Colonic mucosa (tissue), 4 donors: ENCODE data around the gene GALNT1. TPM values are rescaled to one million over a fixed set of nuclear protein-coding genes. Genes with fewer than 3 reads are reported as not detected.

Source experiments
- DNase-seq: peaks from one replicate; pipeline ENCODE4 v3.0.0-alpha.2; 2020
- H3K27ac ChIP-seq: fragments of 200-600 bp; one replicate; pipeline ENCODE4 v1.8.0; 2021
- H3K27me3 ChIP-seq: fragments of 200-600 bp; one replicate; pipeline ENCODE4 v1.8.0; 2021
- H3K36me3 ChIP-seq: fragments of 200-600 bp; one replicate; pipeline ENCODE4 v1.8.0; 2021
- H3K4me1 ChIP-seq: fragments of 200-600 bp; one replicate; pipeline ENCODE4 v1.8.0; 2021; ENCODE audit warnings: mild to moderate bottlenecking
- H3K4me3 ChIP-seq: fragments of 200-600 bp; one replicate; pipeline ENCODE4 v1.8.0; 2021
- H3K9ac ChIP-seq, 2 donors: one replicate each; pipeline ENCODE4 v1.7.0; 2013; ENCODE audit warnings: control low read depth in 2 of 2, low read depth in 2 of 2, low read length in 2 of 2
- H3K9me3 ChIP-seq: fragments of 200-600 bp; one replicate; pipeline ENCODE4 v1.8.0; 2021
- intact Hi-C: fragments of 100-400 bp; cut with DNase I; formaldehyde crosslinking; loops from one replicate; pipeline ENCODE4 v1.14.1; 2022
- total RNA-seq, 2 donors: library from RNA; stranded (reverse); fragmentation: NEBNext Ultra II Directional in 1 of 2; extraction: Animal tissue kit (Norgen Biotek cat#: 25700) in 1 of 2; gene quantifications; one replicate each; pipeline ENCODE4 v1.2.1, GENCODE V29; 2021
- TF ChIP-seq, protein P1 (sequence below): fragments of 200-600 bp; IDR thresholded peaks from one replicate; pipeline ENCODE4 v1.8.0; 2022; ENCODE audit warnings: antibody characterized with exemption, mild to moderate bottlenecking
- donor health status: healthy.
- donor health status: DM: no; HTN: no; CAD: no.
- donor health status: DM: no; HTN: no; CAD: no.

The GALNT1 gene
- total RNA-seq, 2 donors from 2014 or later, result 108 to 140 TPM

DNA sequence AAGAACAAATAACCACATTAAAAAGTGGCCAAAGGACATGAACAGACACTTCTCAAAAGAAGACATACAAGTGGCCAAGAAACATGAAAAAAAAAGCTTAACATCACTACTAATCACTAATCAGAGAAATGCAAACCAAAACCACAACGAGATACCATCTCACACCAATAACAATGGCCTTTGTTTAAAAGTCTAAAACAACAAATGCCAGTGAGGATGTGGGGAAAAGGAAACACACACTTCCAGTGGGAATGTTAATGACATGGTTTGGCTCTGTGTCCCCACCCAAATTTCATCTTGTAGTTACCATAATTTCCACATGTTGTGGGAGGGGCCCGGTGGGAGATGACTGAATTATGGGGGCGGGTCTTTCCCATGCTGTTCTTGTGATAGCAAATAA lies 147.1 kb downstream of the GALNT1 start:
- Histone ChIP-seq H3K4me3 (no peak overlapping the region), H3K27ac (no peak overlapping the region), H3K9ac (no peak overlapping the region), H3K4me1 (no peaks in the 10 kb centered on the region), H3K9me3 (no peaks in the 10 kb centered on the region), H3K27me3 (no peaks in the 10 kb centered on the region), H3K36me3 (no peaks in the 10 kb centered on the region)
- DNase-seq, result no peak
- intact Hi-C loops, result no loop called here
- TF ChIP-seq, protein P1, sequence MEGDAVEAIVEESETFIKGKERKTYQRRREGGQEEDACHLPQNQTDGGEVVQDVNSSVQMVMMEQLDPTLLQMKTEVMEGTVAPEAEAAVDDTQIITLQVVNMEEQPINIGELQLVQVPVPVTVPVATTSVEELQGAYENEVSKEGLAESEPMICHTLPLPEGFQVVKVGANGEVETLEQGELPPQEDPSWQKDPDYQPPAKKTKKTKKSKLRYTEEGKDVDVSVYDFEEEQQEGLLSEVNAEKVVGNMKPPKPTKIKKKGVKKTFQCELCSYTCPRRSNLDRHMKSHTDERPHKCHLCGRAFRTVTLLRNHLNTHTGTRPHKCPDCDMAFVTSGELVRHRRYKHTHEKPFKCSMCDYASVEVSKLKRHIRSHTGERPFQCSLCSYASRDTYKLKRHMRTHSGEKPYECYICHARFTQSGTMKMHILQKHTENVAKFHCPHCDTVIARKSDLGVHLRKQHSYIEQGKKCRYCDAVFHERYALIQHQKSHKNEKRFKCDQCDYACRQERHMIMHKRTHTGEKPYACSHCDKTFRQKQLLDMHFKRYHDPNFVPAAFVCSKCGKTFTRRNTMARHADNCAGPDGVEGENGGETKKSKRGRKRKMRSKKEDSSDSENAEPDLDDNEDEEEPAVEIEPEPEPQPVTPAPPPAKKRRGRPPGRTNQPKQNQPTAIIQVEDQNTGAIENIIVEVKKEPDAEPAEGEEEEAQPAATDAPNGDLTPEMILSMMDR, result no peak

DNA sequence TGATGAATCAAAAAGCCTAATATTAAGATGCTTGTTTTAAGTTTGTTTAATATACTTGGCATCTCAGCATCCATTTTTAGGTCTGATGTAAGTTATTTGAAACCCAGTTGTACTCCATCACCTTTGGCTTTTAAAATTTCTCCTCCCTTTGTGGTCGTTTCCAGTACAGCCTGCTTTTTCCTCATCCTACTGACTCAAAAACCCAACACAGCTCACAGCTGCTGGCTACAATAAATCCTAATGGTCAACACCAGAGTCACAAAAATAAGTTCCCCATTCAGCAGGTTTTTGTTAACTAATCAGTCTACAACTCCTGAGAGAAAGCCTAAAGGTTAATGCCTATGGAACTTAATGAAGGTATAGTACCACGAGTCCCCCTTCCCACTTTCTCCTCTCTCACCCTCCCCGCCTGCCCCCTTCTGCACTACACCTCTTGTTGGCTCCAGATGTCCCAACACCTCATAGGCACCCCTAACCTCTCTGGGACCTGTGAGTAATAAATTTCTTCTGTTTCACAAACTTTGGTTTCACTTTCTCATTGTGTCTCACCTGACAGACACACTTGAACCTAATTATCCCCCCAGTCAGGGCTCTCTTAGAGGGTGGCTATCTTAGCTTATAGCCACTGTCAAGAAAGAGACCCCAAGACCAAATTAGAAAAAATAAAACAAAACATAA lies 148.6 kb downstream of the GALNT1 start:
- Histone ChIP-seq H3K9me3 (no peaks in the 10 kb centered on the region), H3K27me3 (no peaks in the 10 kb centered on the region), H3K36me3 (no peaks in the 10 kb centered on the region), H3K27ac (no peak overlapping the region), H3K4me1 (no peaks in the 10 kb centered on the region), H3K9ac (no peak overlapping the region), H3K4me3 (no peak overlapping the region)
- intact Hi-C loops, result no loop called here
- no peak for DNase-seq
- TF ChIP-seq, protein P1, result no peak

DNA sequence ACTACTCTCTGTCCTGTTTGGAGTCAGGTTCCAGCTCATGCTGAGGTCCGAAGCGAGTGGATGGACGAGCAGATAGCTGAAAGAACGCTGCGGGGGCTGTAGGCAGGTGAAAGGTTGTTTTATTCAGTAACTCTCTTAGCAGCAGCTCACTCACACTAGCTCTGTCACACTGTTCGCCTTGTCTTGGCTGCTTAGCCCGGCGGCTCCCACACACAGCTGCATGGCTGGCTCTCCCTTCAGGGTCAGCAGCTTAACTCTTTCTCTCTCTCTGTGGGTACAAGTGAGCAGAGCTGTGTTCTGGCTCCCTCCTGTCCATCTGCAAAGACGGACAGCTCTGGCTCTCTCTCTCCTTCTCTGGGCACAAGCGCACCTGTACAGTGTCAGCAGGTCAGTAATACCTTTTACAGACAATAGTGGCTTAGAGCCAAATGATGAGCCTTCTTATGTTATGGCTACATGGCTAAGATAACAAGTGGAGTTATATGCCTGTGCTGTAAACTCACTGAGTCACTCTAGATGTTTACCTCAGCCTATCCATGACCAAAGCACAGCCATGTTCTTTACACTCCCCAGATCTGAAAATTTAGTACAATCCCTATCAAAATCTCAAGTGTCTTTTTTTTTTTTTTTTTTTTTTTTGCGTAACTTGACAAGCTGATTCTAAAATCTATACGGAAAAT lies 149.3 kb downstream of the GALNT1 start:
- H3K27me3 ChIP-seq, result no peaks in the 10 kb centered on the region
- H3K9ac ChIP-seq, result no peak overlapping the region
- H3K36me3 ChIP-seq, result no peaks in the 10 kb centered on the region
- TF ChIP-seq, protein P1, result no peak
- no peak overlapping the region for H3K27ac ChIP-seq
- no peak for DNase-seq
- intact Hi-C loops, result no loop called here
- H3K4me3 ChIP-seq, result no peak overlapping the region
- no peaks in the 10 kb centered on the region for H3K4me1 ChIP-seq
- no peaks in the 10 kb centered on the region for H3K9me3 ChIP-seq

DNA sequence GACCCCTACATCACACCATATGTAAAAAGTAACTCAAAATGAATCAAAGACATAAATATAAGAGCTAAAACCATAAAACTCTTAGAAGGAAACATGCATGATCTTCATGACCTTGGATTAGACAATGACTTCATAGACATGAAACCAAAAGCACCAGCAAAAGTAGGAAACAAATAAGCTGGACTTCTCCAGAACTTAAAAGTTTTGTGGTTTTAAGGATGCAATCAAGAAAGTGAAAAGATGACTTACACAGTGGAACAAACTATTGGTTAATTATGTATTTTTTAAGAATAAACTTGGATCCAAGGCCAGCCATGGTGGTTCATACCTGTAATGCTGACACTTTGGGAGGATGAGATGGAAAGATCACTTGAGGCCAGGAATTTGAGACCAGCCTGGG lies 150.2 kb downstream of the GALNT1 start:
- Histone ChIP-seq H3K27me3 (no peaks in the 10 kb centered on the region), H3K27ac (no peak overlapping the region), H3K4me1 (no peaks in the 10 kb centered on the region), H3K36me3 (no peaks in the 10 kb centered on the region), H3K9me3 (no peaks in the 10 kb centered on the region), H3K4me3 (no peak overlapping the region), H3K9ac (no peak overlapping the region)
- intact Hi-C loops, result no loop called here
- TF ChIP-seq, protein P1, result no peak
- no peak for DNase-seq

DNA sequence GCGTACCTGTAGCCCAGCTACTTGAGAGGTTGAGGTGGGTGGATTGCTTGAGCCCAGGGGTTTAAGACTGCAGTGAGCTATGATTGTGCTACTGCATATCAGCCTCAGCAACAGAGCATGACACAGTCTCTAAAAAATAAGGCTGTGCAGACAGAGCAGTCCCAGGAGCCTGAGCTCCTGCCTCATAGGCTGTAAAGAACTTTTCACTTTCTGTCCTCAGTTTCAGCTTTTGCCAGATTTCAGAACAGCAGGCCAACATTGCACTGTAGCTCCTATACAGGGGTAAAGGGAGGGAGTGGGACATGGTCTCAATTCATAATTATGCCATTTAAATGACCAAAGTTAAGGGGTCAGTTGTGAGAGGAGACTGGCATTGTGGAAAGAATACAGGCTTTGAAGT lies 150.6 kb downstream of the GALNT1 start:
- Histone ChIP-seq H3K9ac (no peak overlapping the region), H3K4me3 (no peak overlapping the region), H3K27ac (no peak overlapping the region), H3K9me3 (no peaks in the 10 kb centered on the region), H3K4me1 (no peaks in the 10 kb centered on the region), H3K27me3 (no peaks in the 10 kb centered on the region), H3K36me3 (no peaks in the 10 kb centered on the region)
- TF ChIP-seq, protein P1, result no peak
- intact Hi-C loops, result no loop called here
- DNase-seq, result no peak
